Calu3 (cell line): Measurements from ENCODE around the gene MYO1E. TPM values are rescaled to one million over a fixed set of nuclear protein-coding genes. Genes with fewer than 3 reads are reported as not detected.
A peak's percentile ranks its signal among the peaks of the same experiment; 100 is the strongest.

Source experiments
- BruUV-seq: library from RNA; stranded (reverse); fragments of 400-500 nt; replicated peaks from 2 replicates; lab custom pipeline; 2021; lab: Mats Ljungman, UMichigan
- CTCF ChIA-PET: fragments of 300-600 bp; sonication (Branson Sonifier 250); formaldehyde crosslinking; loops from one replicate; lab custom pipeline; 2022; ENCODE audit warnings: antibody characterized with exemption; lab: Charles Lee
- DNase-seq: peaks from one replicate; pipeline ENCODE4 v3.0.0; 2022
- H3K27ac Mint-ChIP-seq: one replicate; pipeline ENCODE4 v1.8.0; 2022; ENCODE audit warnings: mixed read lengths; ENCODE audit not compliant: unreplicated experiment
- H3K27me3 Mint-ChIP-seq: one replicate; pipeline ENCODE4 v1.8.0; 2022; ENCODE audit warnings: mixed read lengths; ENCODE audit not compliant: unreplicated experiment
- H3K36me3 Mint-ChIP-seq: one replicate; pipeline ENCODE4 v1.8.0; 2022; ENCODE audit warnings: mild to moderate bottlenecking, moderate library complexity, mixed read lengths; ENCODE audit not compliant: insufficient read depth, unreplicated experiment
- H3K4me1 Mint-ChIP-seq: one replicate; pipeline ENCODE4 v1.8.0; 2022; ENCODE audit warnings: mild to moderate bottlenecking, low read depth, mixed read lengths; ENCODE audit not compliant: unreplicated experiment
- H3K4me3 Mint-ChIP-seq: one replicate; pipeline ENCODE4 v1.8.0; 2022; ENCODE audit warnings: mild to moderate bottlenecking, low read depth, moderate library complexity, mixed read lengths; ENCODE audit not compliant: unreplicated experiment
- H3K9me3 Mint-ChIP-seq: one replicate; pipeline ENCODE4 v1.8.0; 2022; ENCODE audit warnings: low read depth, mixed read lengths; ENCODE audit not compliant: unreplicated experiment
- intact Hi-C: fragments of 100-400 bp; cut with micrococcal nuclease; formaldehyde crosslinking; loops from one replicate; pipeline ENCODE4 v1.10.0; 2022; ENCODE audit not compliant: unreplicated experiment
- total RNA-seq: library from RNA; stranded (reverse); gene quantifications from 2 replicates; pipeline ENCODE4 v1.2.3, GENCODE V29; 2022
- TF ChIP-seq, protein P1 (sequence below): fragments of 200-600 bp; IDR thresholded peaks from one replicate; pipeline ENCODE4 v1.8.0; 2022; ENCODE audit warnings: antibody characterized with exemption; ENCODE audit not compliant: unreplicated experiment

The MYO1E gene
- total RNA-seq, 1 experiment from 2014 or later = 617 TPM

DNA sequence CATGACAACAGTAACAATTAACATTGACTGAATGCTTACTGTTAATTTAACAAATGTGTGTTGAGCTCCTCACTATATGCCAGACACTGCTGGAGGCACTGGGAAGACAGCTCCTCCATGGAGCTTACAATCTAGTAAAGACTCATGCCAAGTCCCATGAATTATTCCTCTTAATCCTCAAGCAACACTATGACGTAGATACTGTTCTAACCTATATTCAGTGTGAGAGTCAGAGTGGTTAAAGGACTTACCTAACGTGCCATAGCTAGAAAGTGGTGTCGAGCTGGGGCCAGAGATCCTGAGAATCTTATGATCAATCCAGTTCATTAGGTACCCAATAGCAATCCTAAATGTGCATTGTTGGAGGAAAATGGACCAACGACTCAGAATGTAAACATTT, 43.6 kb downstream of the MYO1E start:
- BruUV-seq = no TSS peak
- Mint-ChIP-seq H3K27ac (peak overlapping the region; percentile 78), H3K4me3 (peak overlapping the region; percentile 63), H3K9me3 (no peaks in the 10 kb centered on the region), H3K27me3 (no peaks in the 10 kb centered on the region), H3K4me1 (peaks cover 89% of the 10 kb centered on the region), H3K36me3 (peaks cover 47% of the 10 kb centered on the region)
- intact Hi-C loops = loop anchor here (1.0 kb wide), 1 partner anchor 78 kb away; no protein-coding TSS in a partner anchor
- CTCF ChIA-PET = interaction anchor here (0.6 to 2.1 kb wide), 7 partner anchors 20 to 411 kb away, joined by 3 to 10 read pairs (median 5); no protein-coding TSS in a partner anchor
- DNase-seq = no peak
- TF ChIP-seq, protein P1, sequence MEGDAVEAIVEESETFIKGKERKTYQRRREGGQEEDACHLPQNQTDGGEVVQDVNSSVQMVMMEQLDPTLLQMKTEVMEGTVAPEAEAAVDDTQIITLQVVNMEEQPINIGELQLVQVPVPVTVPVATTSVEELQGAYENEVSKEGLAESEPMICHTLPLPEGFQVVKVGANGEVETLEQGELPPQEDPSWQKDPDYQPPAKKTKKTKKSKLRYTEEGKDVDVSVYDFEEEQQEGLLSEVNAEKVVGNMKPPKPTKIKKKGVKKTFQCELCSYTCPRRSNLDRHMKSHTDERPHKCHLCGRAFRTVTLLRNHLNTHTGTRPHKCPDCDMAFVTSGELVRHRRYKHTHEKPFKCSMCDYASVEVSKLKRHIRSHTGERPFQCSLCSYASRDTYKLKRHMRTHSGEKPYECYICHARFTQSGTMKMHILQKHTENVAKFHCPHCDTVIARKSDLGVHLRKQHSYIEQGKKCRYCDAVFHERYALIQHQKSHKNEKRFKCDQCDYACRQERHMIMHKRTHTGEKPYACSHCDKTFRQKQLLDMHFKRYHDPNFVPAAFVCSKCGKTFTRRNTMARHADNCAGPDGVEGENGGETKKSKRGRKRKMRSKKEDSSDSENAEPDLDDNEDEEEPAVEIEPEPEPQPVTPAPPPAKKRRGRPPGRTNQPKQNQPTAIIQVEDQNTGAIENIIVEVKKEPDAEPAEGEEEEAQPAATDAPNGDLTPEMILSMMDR = no peak

DNA sequence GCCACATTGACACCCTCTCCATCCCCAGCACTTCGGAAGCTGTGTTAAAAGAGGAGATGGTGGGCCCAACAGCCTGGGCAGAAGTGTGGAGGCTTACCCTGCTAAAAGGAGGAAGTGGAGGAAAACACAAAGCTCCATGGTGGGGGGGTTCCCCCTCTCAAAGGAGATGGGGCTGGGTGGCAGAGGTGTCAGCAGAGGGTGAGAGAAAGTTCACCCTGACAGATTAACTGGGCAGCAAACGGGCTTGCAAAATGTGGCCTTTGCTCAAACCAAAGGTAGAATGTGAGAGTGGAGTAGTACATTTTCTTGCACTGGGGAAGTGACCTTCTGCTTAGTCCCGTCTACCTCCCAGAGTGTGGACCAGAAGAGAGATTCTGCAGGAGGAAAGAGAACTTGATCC, 44.7 kb downstream of the MYO1E start:
- TF ChIP-seq, protein P1 = no peak
- peaks cover 52% of the 10 kb centered on the region for H3K36me3 Mint-ChIP-seq
- BruUV-seq = no TSS peak
- CTCF ChIA-PET = interaction anchor here (0.6 kb wide), 1 partner anchor 601 kb away, joined by 3 read pairs; no protein-coding TSS in a partner anchor
- peak overlapping the region; percentile 64 for H3K27ac Mint-ChIP-seq
- intact Hi-C loops = no loop called here
- H3K9me3 Mint-ChIP-seq = no peaks in the 10 kb centered on the region
- H3K4me3 Mint-ChIP-seq = peak overlapping the region; percentile 30
- DNase-seq = no peak
- peaks cover 87% of the 10 kb centered on the region for H3K4me1 Mint-ChIP-seq
- no peaks in the 10 kb centered on the region for H3K27me3 Mint-ChIP-seq

DNA sequence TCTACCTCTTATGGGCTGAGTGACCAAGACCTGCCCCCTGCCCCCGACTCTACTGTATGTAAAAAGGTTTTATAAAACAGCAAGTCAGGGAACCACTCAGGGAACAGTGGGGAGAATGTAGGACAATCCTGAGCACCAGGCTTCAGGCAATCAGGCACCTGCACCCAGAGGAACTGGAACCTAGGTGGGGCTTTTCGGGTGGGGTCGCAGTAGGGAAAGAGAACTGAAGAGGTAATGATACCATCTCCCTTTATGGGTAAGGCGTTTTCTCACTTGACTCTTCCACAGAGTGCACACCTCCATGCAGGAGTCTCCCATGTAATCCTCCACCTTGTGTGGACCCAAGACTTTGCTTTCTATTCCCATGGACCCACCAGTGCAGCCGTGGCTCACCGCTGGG, 45.8 kb downstream of the MYO1E start:
- BruUV-seq = no TSS peak
- Mint-ChIP-seq H3K36me3 (peaks cover 52% of the 10 kb centered on the region), H3K27me3 (no peaks in the 10 kb centered on the region), H3K27ac (no peak overlapping the region), H3K4me1 (peaks cover 76% of the 10 kb centered on the region), H3K9me3 (no peaks in the 10 kb centered on the region), H3K4me3 (no peak overlapping the region)
- no peak for DNase-seq
- CTCF ChIA-PET = no interaction called here
- TF ChIP-seq, protein P1 = no peak
- intact Hi-C loops = no loop called here

DNA sequence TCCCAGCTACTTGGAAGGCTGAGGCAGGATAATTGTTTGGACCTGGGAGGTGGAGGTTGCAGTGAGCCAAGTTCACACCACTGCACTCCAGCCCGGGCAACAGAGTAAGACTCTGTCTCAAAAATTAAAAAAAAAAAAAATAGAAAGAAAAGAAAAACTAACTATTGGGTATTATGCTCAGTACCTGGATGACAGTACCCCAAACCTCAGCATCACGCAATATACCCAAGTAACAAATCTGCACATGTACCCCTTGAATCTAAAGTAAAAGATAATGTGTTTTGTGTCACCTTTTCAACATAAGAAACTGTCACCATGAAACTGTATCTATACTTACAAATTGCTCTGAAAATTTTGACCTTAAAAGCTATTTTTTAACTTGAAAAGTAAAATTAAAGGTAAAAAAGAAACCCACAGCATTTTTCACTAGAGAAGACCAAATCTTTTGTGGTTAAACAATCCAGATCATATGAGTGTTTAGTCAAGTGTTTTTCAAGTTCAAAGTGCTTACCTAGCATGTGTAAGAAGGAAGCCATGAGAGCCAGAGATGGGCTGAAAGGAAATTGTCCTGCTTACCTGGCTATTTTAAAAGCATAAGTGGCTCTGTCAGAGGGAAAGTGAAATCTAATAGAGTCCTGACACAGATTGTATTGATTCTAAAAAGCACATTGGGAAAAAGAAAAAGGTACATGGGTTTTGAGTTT, 50.5 kb downstream of the MYO1E start:
- Mint-ChIP-seq H3K4me3 (no peak overlapping the region), H3K4me1 (peaks cover 57% of the 10 kb centered on the region), H3K36me3 (peaks cover 53% of the 10 kb centered on the region), H3K27me3 (no peaks in the 10 kb centered on the region), H3K9me3 (peaks cover 6% of the 10 kb centered on the region), H3K27ac (peak overlapping the region; percentile 54)
- TF ChIP-seq, protein P1 = no peak
- no peak for DNase-seq
- intact Hi-C loops = no loop called here
- CTCF ChIA-PET = interaction anchor here (0.6 kb wide), 1 partner anchor 14 kb away, joined by 4 read pairs; no protein-coding TSS in a partner anchor
- no TSS peak for BruUV-seq
